ENCODE measurements around the gene BCDIN3D. TPM values are rescaled to one million over a fixed set of nuclear protein-coding genes. Genes with fewer than 3 reads are reported as not detected.

Gene BCDIN3D
- total and polyA plus RNA-seq, 9 of the 15 experiments (the other 6 are each of a cell fraction or from before 2014, with no cell fraction given) = 3.7 to 6.9 (median 5.6) TPM

- TF ChIP-seq ZNF551 (CRISPR knock-in tag; IDR thresholded peaks at IDR 0.05) = no peak
- TF ChIP-seq NFE2 (IDR thresholded peaks at IDR 0.05; ENCODE audit: low read depth) = no peak
- no peak for TF ChIP-seq CHD7 (IDR thresholded peaks at IDR 0.05; ENCODE audit: low read depth, low read length)
- TF ChIP-seq MEIS2 (IDR thresholded peaks at IDR 0.05; ENCODE audit: partially characterized antibody) = peak; percentile 91
- TF ChIP-seq NCOA6 (IDR thresholded peaks at IDR 0.05) = no peak
- no peak for TF ChIP-seq COPS2 (conservative IDR thresholded peaks at IDR 0.05)
- no peak for TF ChIP-seq KLF10 (CRISPR knock-in tag; IDR thresholded peaks at IDR 0.05)
- TF ChIP-seq ASH1L (IDR thresholded peaks at IDR 0.05; ENCODE audit: borderline replicate concordance, low read depth, partially characterized antibody) = no peak
- TF ChIP-seq CEBPG (CRISPR knock-in tag; IDR thresholded peaks at IDR 0.05) = no peak
- peak in 1 of 2 experiments; percentile 50; a peak in 1 of 4 replicates for TF ChIP-seq CEBPG (tag; conservative IDR thresholded peaks at IDR 0.05 in 1 of 2, IDR thresholded peaks at IDR 0.05 in 1 of 2)
- no peak for TF ChIP-seq ZNF77 (CRISPR knock-in tag; IDR thresholded peaks at IDR 0.05)
- no peak for TF ChIP-seq ATF1 (CRISPR knock-in tag; IDR thresholded peaks at IDR 0.05)
- 0 out of 2 replicates have a peak, but pooled peaks have one; percentile 13 for TF ChIP-seq ATF1 (tag; IDR thresholded peaks at IDR 0.05)
- no peak for TF ChIP-seq ZHX1 (conservative IDR thresholded peaks at IDR 0.05; ENCODE audit: low read length)
- no peak for TF ChIP-seq KHSRP (IDR thresholded peaks at IDR 0.05)
Observed at GRCh38 chr12:49838973-49839633, 3.8 kb downstream of the BCDIN3D start (continued).
